Mononuclear cell (primary cell): ENCODE measurements around the gene RNF34. TPM values are rescaled to one million over a fixed set of nuclear protein-coding genes. Genes with fewer than 3 reads are reported as not detected.

Experiments used
- H3K27me3 ChIP-seq: 2 replicates; pipeline ENCODE4 v1.6.0; 2011; ENCODE audit warnings: low read length, control low read depth; ENCODE audit not compliant: insufficient read depth
- H3K4me1 ChIP-seq: 2 replicates; pipeline ENCODE4 v1.5.1; 2011; ENCODE audit warnings: mild to moderate bottlenecking, low read length, control low read depth; ENCODE audit not compliant: insufficient read depth
- H3K4me3 ChIP-seq: 2 replicates; pipeline ENCODE4 v1.5.1; 2011; ENCODE audit warnings: mild to moderate bottlenecking, low read length, moderate library complexity
- H3K9me3 ChIP-seq: 2 replicates; pipeline ENCODE4 v1.5.1; 2011; ENCODE audit warnings: low read depth, mild to moderate bottlenecking, control low read depth, low read length
- total RNA-seq: library from RNA; depleted of rRNA; stranded (reverse); fragments of >200 nt; gene quantifications from one replicate; pipeline ENCODE4 v1.2.3, GENCODE V29; 2012

Gene RNF34
- total RNA-seq, 1 donor = 54.4 TPM

- Histone ChIP-seq H3K9me3 (no peaks in the 10 kb centered on the region), H3K4me1 (no peaks in the 10 kb centered on the region), H3K27me3 (no peaks in the 10 kb centered on the region), H3K4me3 (no peak overlapping the region)
Measured at GRCh38 chr12:121442028-121442948, 42.4 kb downstream of the RNF34 start.

- no peak overlapping the region for H3K4me3 ChIP-seq
- no peaks in the 10 kb centered on the region for H3K27me3 ChIP-seq
- no peaks in the 10 kb centered on the region for H3K9me3 ChIP-seq
- H3K4me1 ChIP-seq = no peaks in the 10 kb centered on the region
Measured at GRCh38 chr12:121443193-121443870, 43.4 kb downstream of the RNF34 start.

GRCh38 chr12:121443911-121444841 lies 44.3 kb downstream of the RNF34 start:
- no peaks in the 10 kb centered on the region for H3K9me3 ChIP-seq
- no peak overlapping the region for H3K4me3 ChIP-seq
- H3K4me1 ChIP-seq = peaks cover under 1% of the 10 kb centered on the region
- H3K27me3 ChIP-seq = no peaks in the 10 kb centered on the region

GRCh38 chr12:121444842-121445202 lies 44.9 kb downstream of the RNF34 start:
- Histone ChIP-seq H3K27me3 (no peaks in the 10 kb centered on the region), H3K4me3 (no peak overlapping the region), H3K4me1 (peaks cover 7% of the 10 kb centered on the region), H3K9me3 (no peaks in the 10 kb centered on the region)

- Histone ChIP-seq H3K9me3 (no peaks in the 10 kb centered on the region), H3K4me1 (peaks cover 26% of the 10 kb centered on the region), H3K4me3 (no peak overlapping the region), H3K27me3 (no peaks in the 10 kb centered on the region)
Measured at GRCh38 chr12:121446750-121447149, 46.8 kb downstream of the RNF34 start.

GRCh38 chr12:121448771-121449315 lies 48.9 kb downstream of the RNF34 start:
- H3K4me1 ChIP-seq = peaks cover 47% of the 10 kb centered on the region
- H3K4me3 ChIP-seq = no peak overlapping the region
- H3K9me3 ChIP-seq = no peaks in the 10 kb centered on the region
- no peaks in the 10 kb centered on the region for H3K27me3 ChIP-seq

GRCh38 chr12:121451961-121452339 lies 52.0 kb downstream of the RNF34 start:
- peaks cover 54% of the 10 kb centered on the region for H3K4me1 ChIP-seq
- no peaks in the 10 kb centered on the region for H3K27me3 ChIP-seq
- H3K9me3 ChIP-seq = no peaks in the 10 kb centered on the region
- H3K4me3 ChIP-seq = no peak overlapping the region

GRCh38 chr12:121452340-121452984 lies 52.5 kb downstream of the RNF34 start:
- Histone ChIP-seq H3K4me3 (no peak overlapping the region), H3K27me3 (no peaks in the 10 kb centered on the region), H3K9me3 (no peaks in the 10 kb centered on the region), H3K4me1 (peaks cover 58% of the 10 kb centered on the region)

- Histone ChIP-seq H3K4me1 (peaks cover 63% of the 10 kb centered on the region), H3K27me3 (no peaks in the 10 kb centered on the region), H3K9me3 (no peaks in the 10 kb centered on the region), H3K4me3 (no peak overlapping the region)
Measured at GRCh38 chr12:121452985-121453360, 53.1 kb downstream of the RNF34 start.

- no peak overlapping the region for H3K4me3 ChIP-seq
- peaks cover 65% of the 10 kb centered on the region for H3K4me1 ChIP-seq
- H3K27me3 ChIP-seq = no peaks in the 10 kb centered on the region
- no peaks in the 10 kb centered on the region for H3K9me3 ChIP-seq
Measured at GRCh38 chr12:121453629-121454028, 53.7 kb downstream of the RNF34 start.

- Histone ChIP-seq H3K9me3 (no peaks in the 10 kb centered on the region), H3K4me1 (peaks cover 58% of the 10 kb centered on the region), H3K4me3 (no peak overlapping the region), H3K27me3 (no peaks in the 10 kb centered on the region)
Measured at GRCh38 chr12:121454921-121455320, 55.0 kb downstream of the RNF34 start.

- Histone ChIP-seq H3K9me3 (no peaks in the 10 kb centered on the region), H3K27me3 (no peaks in the 10 kb centered on the region), H3K4me3 (no peak overlapping the region), H3K4me1 (peaks cover 53% of the 10 kb centered on the region)
Measured at GRCh38 chr12:121455766-121456420, 56.0 kb downstream of the RNF34 start.

GRCh38 chr12:121456551-121456950 lies 56.6 kb downstream of the RNF34 start:
- H3K9me3 ChIP-seq = no peaks in the 10 kb centered on the region
- H3K4me1 ChIP-seq = peaks cover 53% of the 10 kb centered on the region

GRCh38 chr12:121461048-121461447 lies 61.1 kb downstream of the RNF34 start:
- Histone ChIP-seq H3K27me3 (no peaks in the 10 kb centered on the region), H3K4me1 (peaks cover 68% of the 10 kb centered on the region), H3K4me3 (no peak overlapping the region), H3K9me3 (no peaks in the 10 kb centered on the region)

More at GRCh38 chr12:121456551-121456950, 56.6 kb downstream of the RNF34 start:
- Histone ChIP-seq H3K27me3 (no peaks in the 10 kb centered on the region), H3K4me3 (no peak overlapping the region)
